Suprapubic skin (tissue), 4 donors: ENCODE measurements around the gene TRRAP. TPM values are rescaled to one million over a fixed set of nuclear protein-coding genes. Genes with fewer than 3 reads are reported as not detected.

Experiments used
- DNase-seq, 2 donors: peaks; one replicate each; pipeline ENCODE4 v3.0.0-alpha.2; 2019; ENCODE audit warnings: low spot score in 2 of 2
- H3K27ac ChIP-seq: fragments of 200-600 bp; sonication (generic); one replicate; pipeline ENCODE4 v1.5.1; 2019
- H3K27me3 ChIP-seq: fragments of 200-600 bp; sonication (generic); one replicate; pipeline ENCODE4 v1.5.1; 2019
- H3K36me3 ChIP-seq: fragments of 200-600 bp; sonication (generic); one replicate; pipeline ENCODE4 v1.5.1; 2019
- H3K4me1 ChIP-seq: fragments of 200-600 bp; sonication (generic); one replicate; pipeline ENCODE4 v1.5.1; 2019
- H3K4me3 ChIP-seq: fragments of 200-600 bp; sonication (generic); one replicate; pipeline ENCODE4 v1.5.1; 2019; ENCODE audit warnings: mild to moderate bottlenecking
- H3K9me3 ChIP-seq: fragments of 200-600 bp; sonication (generic); one replicate; pipeline ENCODE4 v1.5.1; 2019
- CTCF ChIP-seq, 2 donors: fragments of 200-600 bp in 1 of 2; fragments of 450-650 bp in 1 of 2; sonication (generic) in 1 of 2; IDR thresholded peaks; one replicate each; pipeline ENCODE4 v1.5.1; 2016 to 2019; ENCODE audit warnings: antibody characterized with exemption in 2 of 2, mild to moderate bottlenecking in 1 of 2, moderate library complexity in 1 of 2
- EP300 ChIP-seq: sonication (generic); formaldehyde crosslinking; IDR thresholded peaks from one replicate; pipeline ENCODE4 v1.6.1; 2017; ENCODE audit warnings: antibody characterized with exemption
- POLR2A ChIP-seq, 2 donors: fragments of 450-650 bp; IDR thresholded peaks; one replicate each; pipeline ENCODE4 v1.6.1; 2017; ENCODE audit warnings: antibody characterized with exemption in 2 of 2, mild to moderate bottlenecking in 2 of 2, moderate library complexity in 2 of 2
- POLR2AphosphoS5 ChIP-seq, 3 donors: sonication (generic); formaldehyde crosslinking; IDR thresholded peaks; one replicate each; pipeline ENCODE4 v1.6.1; 2017; ENCODE audit warnings: antibody characterized with exemption in 3 of 3
- WGBS: methylation state at CpG from one replicate; pipeline ENCODE4 v1.1.5; 2018; 5-methylcytosine and 5-hydroxymethylcytosine counted together
- total RNA-seq, 4 donors: library from RNA; depleted of rRNA; stranded (reverse); fragments of >200 nt; gene quantifications; one replicate each; pipeline ENCODE4 v1.1.0, GENCODE V29; 2016

Gene TRRAP
- total RNA-seq, 4 donors from 2014 or later: 46.2 to 97.1 (median 65.7) TPM

DNA sequence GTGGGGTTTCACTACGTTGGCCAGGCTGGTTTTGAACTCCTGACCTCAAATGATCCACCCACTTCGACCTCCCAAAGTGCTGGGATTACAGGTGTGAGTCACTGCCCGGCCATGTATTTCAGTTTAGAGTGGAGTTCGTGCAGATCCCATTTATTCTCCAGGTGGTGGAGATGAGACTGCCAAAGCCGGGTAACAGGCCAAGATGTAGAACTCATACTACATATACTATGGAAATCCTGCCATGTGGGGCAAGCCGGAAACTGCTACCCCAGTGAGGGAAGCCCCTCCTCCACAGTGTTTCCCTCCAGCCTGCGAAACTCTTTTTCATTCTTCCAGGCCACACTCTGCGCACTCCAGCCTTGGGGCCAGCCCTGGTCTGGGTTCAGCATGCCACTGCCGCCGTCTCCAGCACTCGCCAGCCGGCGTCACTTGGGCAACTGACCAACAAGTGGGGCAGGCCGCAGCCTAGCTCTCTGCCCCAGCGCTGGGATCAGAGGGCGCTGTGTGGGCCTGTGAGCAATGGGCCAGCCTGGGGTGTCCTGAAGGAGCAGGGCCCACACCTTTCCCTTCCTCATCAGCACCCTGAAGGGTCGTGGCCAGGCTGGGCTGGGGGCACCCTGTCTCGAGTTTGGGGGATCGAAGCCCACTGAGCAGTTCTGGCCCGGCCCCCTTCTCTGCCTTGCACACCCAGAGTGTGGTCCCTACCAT, 122.0 kb downstream of the TRRAP start:
- H3K36me3 ChIP-seq: peaks cover 87% of the 10 kb centered on the region
- DNase-seq: peak; percentile 37 to 67
- 90% methylated on average over 13 of the region's 20 CpGs for WGBS
- no peaks in the 10 kb centered on the region for H3K4me1 ChIP-seq
- no peaks in the 10 kb centered on the region for H3K27me3 ChIP-seq
- H3K9me3 ChIP-seq: no peaks in the 10 kb centered on the region
- TF ChIP-seq POLR2A (IDR thresholded peaks at IDR 0.05) (no peak), EP300 (no peak), POLR2AphosphoS5 (IDR thresholded peaks at IDR 0.05) (no peak), CTCF (IDR thresholded peaks at IDR 0.05) (no peak)
- no peak overlapping the region for H3K27ac ChIP-seq
- no peak overlapping the region for H3K4me3 ChIP-seq

GRCh38 chr7:99000904-99001465, 122.7 kb downstream of the TRRAP start:
- Histone ChIP-seq H3K9me3 (no peaks in the 10 kb centered on the region), H3K36me3 (peaks cover 87% of the 10 kb centered on the region), H3K4me3 (no peak overlapping the region), H3K27me3 (no peaks in the 10 kb centered on the region), H3K27ac (no peak overlapping the region), H3K4me1 (no peaks in the 10 kb centered on the region)
- DNase-seq: peak; percentile 18 to 45
- TF ChIP-seq CTCF (IDR thresholded peaks at IDR 0.05): no peak
- WGBS: 77% methylated on average over 14 of the region's 14 CpGs

DNA sequence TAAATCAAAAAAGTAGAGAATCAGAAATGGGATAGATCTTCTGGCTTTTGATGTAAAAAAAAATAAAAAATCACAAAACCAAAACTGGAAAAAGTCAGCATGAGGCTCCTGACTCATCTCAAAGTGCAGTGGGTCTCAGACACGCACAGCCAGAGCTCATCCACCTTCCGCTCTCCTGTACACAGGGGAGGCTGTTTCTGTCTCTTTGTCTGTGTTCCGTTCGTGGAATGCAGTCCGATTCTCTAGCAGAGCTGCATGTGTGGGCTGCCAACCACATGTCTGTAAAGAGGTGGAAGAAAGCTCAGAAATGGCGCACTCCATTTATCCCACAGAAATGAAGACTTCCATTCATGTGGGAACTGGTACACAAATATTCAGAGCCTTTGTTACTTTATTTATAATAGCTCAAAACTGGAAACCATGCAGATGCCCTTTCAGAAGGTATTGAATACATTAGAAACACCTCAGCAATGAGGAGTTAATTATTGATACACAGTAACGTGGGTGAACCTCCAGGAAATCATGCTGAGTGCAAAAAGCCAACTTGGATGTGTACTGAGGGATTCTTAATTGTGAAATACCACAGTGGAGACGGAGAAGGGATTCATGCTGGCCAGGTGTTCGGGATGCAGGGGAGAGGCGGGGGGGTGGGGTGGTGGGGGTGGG, 123.3 kb downstream of the TRRAP start:
- Histone ChIP-seq H3K36me3 (peaks cover 87% of the 10 kb centered on the region), H3K4me3 (no peak overlapping the region), H3K27me3 (no peaks in the 10 kb centered on the region), H3K9me3 (no peaks in the 10 kb centered on the region), H3K27ac (no peak overlapping the region), H3K4me1 (no peaks in the 10 kb centered on the region)
- DNase-seq: peak; percentile 13 to 59
- WGBS: 82% methylated on average over 10 of the region's 10 CpGs
- TF ChIP-seq POLR2A (IDR thresholded peaks at IDR 0.05) (no peak), POLR2AphosphoS5 (IDR thresholded peaks at IDR 0.05) (no peak), CTCF (IDR thresholded peaks at IDR 0.05) (no peak), EP300 (no peak)

DNA sequence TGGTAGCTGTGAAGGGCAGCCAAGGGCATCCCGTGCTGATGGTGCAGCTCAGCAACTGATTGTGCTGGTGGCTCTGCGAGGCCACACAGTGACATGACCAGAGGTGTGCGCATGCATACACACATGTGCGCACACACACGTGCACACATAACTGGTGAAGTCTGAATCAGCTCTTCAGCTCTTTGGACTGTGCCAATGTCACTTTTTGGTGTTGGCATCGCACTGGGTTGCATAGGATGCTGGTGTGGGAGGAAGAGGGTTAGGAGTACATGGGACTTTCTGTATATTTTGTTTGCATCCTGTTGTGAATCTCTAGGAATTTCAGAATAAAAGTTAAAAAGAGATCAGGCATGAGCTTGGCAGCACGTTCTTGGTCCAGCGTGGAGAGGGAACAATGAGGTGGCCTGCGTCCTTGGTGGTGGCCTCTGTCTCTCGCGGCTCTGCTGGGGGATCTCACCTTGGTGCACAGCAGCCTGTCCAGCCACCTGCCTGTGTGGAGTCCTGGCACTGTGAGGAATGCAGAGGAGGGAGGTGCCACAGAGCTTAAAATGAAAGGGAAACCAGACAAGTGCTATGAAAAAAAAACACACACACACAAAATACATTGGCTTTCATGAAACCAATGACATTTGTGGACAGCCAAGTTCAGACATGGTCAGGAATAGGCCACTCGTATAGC, 124.0 kb downstream of the TRRAP start:
- TF ChIP-seq CTCF (IDR thresholded peaks at IDR 0.05): no peak
- no peak for TF ChIP-seq EP300
- TF ChIP-seq POLR2AphosphoS5 (IDR thresholded peaks at IDR 0.05): no peak
- no peak for TF ChIP-seq POLR2A (IDR thresholded peaks at IDR 0.05)
- H3K9me3 ChIP-seq: no peaks in the 10 kb centered on the region

DNA sequence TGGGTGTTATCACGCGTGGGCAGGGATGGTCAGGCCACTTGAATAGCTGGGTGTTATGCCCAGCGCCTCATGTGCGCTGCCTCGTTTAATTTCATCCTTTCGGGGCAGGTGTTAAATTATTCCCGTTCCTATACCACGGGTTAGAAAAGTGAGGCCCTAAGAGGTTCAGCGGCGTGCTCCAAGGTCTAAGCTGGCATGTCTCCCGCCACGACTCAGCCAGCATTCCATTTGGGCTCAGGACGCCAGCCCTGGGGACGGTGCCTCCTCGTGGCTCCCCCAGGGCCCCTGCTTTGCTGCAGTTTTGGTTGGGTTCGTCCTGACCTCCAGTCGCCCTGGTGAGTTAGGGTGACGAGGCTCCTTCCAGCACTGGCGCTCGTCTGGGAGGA, 124.5 kb downstream of the TRRAP start:
- Histone ChIP-seq H3K9me3 (no peaks in the 10 kb centered on the region), H3K27ac (no peak overlapping the region), H3K4me3 (no peak overlapping the region), H3K4me1 (no peaks in the 10 kb centered on the region), H3K27me3 (no peaks in the 10 kb centered on the region), H3K36me3 (peaks cover 90% of the 10 kb centered on the region)
- 88% methylated on average over 20 of the region's 20 CpGs for WGBS
- TF ChIP-seq POLR2A (IDR thresholded peaks at IDR 0.05) (no peak), POLR2AphosphoS5 (IDR thresholded peaks at IDR 0.05) (no peak), CTCF (IDR thresholded peaks at IDR 0.05) (no peak), EP300 (no peak)
- DNase-seq: peak; percentile 27 to 60

More for the DNA sequence above, 124.0 kb downstream of the TRRAP start:
- Histone ChIP-seq H3K27ac (no peak overlapping the region), H3K4me3 (no peak overlapping the region), H3K27me3 (no peaks in the 10 kb centered on the region), H3K36me3 (peaks cover 90% of the 10 kb centered on the region), H3K4me1 (no peaks in the 10 kb centered on the region)
- 94% methylated on average over 10 of the region's 12 CpGs for WGBS
- DNase-seq: peak; percentile 37 to 44
